Measurements from ENCODE around the gene HEBP1. TPM values are rescaled to one million over a fixed set of nuclear protein-coding genes. Genes with fewer than 3 reads are reported as not detected.

HEBP1 gene
- total and polyA plus RNA-seq, 4 donors, result 40.5 to 62.7 (median 53.7) TPM

GRCh38 chr12:13045816-13046215 lies 45.8 kb upstream of the HEBP1 start:
- no peaks in the 10 kb centered on the region for H3K36me3 ChIP-seq (ENCODE audit: control insufficient read depth in 4 of 4, insufficient read depth in 4 of 4, low read length in 4 of 4)
- H3K4me3 ChIP-seq, result no peak overlapping the region
- peaks cover 0 to 3% (median 0%) of the 10 kb centered on the region in 3 donors for H3K27me3 ChIP-seq (ENCODE audit: control insufficient read depth in 3 of 3, insufficient read depth in 3 of 3, low read length in 2 of 3)
- 90 to 97% methylated on average over 8 of the region's 8 CpGs for WGBS, 2 donors
- no peaks in the 10 kb centered on the region for H3K9me3 ChIP-seq (ENCODE audit: control insufficient read depth in 4 of 4, insufficient read depth in 3 of 4, low read length in 3 of 4)
- H3K4me1 ChIP-seq (ENCODE audit: control insufficient read depth in 5 of 5, insufficient read depth in 5 of 5, low read length in 5 of 5), result peaks cover 0 to 9% (median 4%) of the 10 kb centered on the region in 5 donors
- H3K9ac ChIP-seq (ENCODE audit: insufficient read depth in 1 of 2, low read length in 2 of 2), result no peak overlapping the region
- no peak for TF ChIP-seq CTCF (IDR thresholded peaks at IDR 0.05; ENCODE audit: control extremely low read depth, extremely low read depth)
- H3K27ac ChIP-seq (ENCODE audit: low read depth in 1 of 2, low read length in 1 of 2), result no peak overlapping the region
- no peak for DNase-seq
- ATAC-seq (ENCODE audit: insufficient read depth, low FRiP score), result no peak

- Histone ChIP-seq H3K36me3 (ENCODE audit: control insufficient read depth in 4 of 4, insufficient read depth in 4 of 4, low read length in 4 of 4) (no peaks in the 10 kb centered on the region), H3K27me3 (ENCODE audit: control insufficient read depth in 3 of 3, insufficient read depth in 3 of 3, low read length in 2 of 3) (peaks cover 0 to 3% (median 0%) of the 10 kb centered on the region in 3 donors), H3K4me3 (peak overlapping the region; percentile 94), H3K9ac (ENCODE audit: insufficient read depth in 1 of 2, low read length in 2 of 2) (peak overlapping the region in 1 of 2 donors; percentile 34), H3K9me3 (ENCODE audit: control insufficient read depth in 4 of 4, insufficient read depth in 3 of 4, low read length in 3 of 4) (no peaks in the 10 kb centered on the region), H3K4me1 (ENCODE audit: control insufficient read depth in 5 of 5, insufficient read depth in 5 of 5, low read length in 5 of 5) (peaks cover 0 to 9% (median 2%) of the 10 kb centered on the region in 5 donors), H3K27ac (ENCODE audit: low read depth in 1 of 2, low read length in 1 of 2) (no peak overlapping the region)
- ATAC-seq (ENCODE audit: insufficient read depth, low FRiP score), result no peak
- DNase-seq, result peak in 1 of 3 donors; percentile 22
- no peak for TF ChIP-seq CTCF (IDR thresholded peaks at IDR 0.05; ENCODE audit: control extremely low read depth, extremely low read depth)
- 11 to 17% methylated on average over 5 of the region's 5 CpGs for WGBS, 2 donors
These were observed 44.8 kb upstream of the HEBP1 start for GRCh38 chr12:13044906-13045299.

DNA sequence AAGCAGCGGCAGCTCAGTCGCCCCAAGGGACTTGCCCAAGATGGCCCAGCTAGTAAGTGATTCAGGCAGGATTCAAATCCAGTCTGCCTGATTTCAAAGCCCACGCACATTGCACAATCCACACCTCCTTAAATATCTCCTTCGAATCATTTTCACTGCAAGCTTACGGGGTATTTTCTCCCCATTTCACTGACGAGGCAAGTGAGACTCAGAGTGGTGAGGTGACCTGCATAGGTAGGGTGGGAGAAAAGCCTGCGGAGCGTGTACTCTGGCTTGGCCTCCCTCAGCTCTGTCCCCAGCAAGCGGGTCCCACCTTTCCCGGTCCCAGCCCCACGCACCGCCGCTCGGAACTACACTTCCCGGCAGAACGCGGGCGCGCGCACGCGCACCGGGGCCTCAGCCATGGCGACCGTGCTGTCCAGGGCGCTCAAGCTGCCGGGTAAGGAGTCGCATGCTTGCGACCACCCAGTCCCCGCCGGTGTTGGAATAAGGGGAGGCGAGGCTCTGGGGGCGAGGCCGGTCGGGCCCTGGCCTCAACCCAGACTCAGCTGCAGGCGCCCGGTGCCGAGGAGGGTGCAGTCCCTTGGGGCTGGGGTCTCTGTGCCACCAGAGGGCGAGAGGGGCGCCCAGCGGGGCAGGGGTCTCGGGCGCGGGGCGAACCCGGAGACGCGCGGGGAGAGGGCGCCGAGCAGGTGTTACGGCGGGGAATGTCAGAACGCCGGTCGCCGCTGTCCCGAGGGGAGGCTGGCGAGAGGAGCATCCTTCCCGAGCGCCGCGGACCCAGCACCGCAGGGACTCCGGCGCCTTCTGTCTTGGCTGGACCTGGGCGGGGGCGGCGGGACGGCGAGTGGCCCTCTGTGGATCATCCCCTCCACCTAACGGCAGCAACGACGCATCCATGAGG lies 44.2 kb upstream of the HEBP1 start, which contains the start of gene FAM234B:
FAM234B (plus strand) TSS at position 380 of the 904 bp plus-strand sequence; CDS start at position 403, 23 bp downstream.
- Histone ChIP-seq H3K27me3 (ENCODE audit: control insufficient read depth in 3 of 3, insufficient read depth in 3 of 3, low read length in 2 of 3) (peaks cover 0 to 3% (median 0%) of the 10 kb centered on the region in 3 donors), H3K36me3 (ENCODE audit: control insufficient read depth in 4 of 4, insufficient read depth in 4 of 4, low read length in 4 of 4) (no peaks in the 10 kb centered on the region), H3K9ac (ENCODE audit: insufficient read depth in 1 of 2, low read length in 2 of 2) (peak within 1 kb of the TSS; percentile 34 to 49), H3K4me3 (peak within 1 kb of the TSS; percentile 94), H3K9me3 (ENCODE audit: control insufficient read depth in 4 of 4, insufficient read depth in 3 of 4, low read length in 3 of 4) (no peaks in the 10 kb centered on the region), H3K4me1 (ENCODE audit: control insufficient read depth in 5 of 5, insufficient read depth in 5 of 5, low read length in 5 of 5) (peaks cover 0 to 9% (median 3%) of the 10 kb centered on the region in 5 donors), H3K27ac (ENCODE audit: low read depth in 1 of 2, low read length in 1 of 2) (no peak within 1 kb of the TSS)
- TF ChIP-seq CTCF (IDR thresholded peaks at IDR 0.05; ENCODE audit: control extremely low read depth, extremely low read depth), result no peak
- peak; percentile 71 to 79 (median 76) for DNase-seq
- 2 to 3% methylated on average over 74 of the region's 74 CpGs for WGBS, 2 donors
- ATAC-seq (ENCODE audit: insufficient read depth, low FRiP score), result peak; percentile 96
